Body of pancreas (tissue), 4 donors: ENCODE data around the gene ADGRD1. TPM values are rescaled to one million over a fixed set of nuclear protein-coding genes. Genes with fewer than 3 reads are reported as not detected.

Source experiments
- ATAC-seq: fragments of 150-250 bp; one replicate; pipeline ENCODE4 v1.9.1; 2016
- DNase-seq, 4 donors: peaks; one replicate each; pipeline ENCODE4 v3.0.0-alpha.2; 2019
- H3K27ac ChIP-seq, 4 donors: fragments of 200-600 bp; sonication (generic); 1 replicate in 3 of 4; 2 replicates in 1 of 4; pipeline versions ENCODE4 v1.5.1 to v1.6.1; 2016 to 2019; ENCODE audit warnings: mild to moderate bottlenecking in 1 of 4, mixed read lengths in 1 of 4, moderate library complexity in 1 of 4
- H3K27me3 ChIP-seq, 2 donors: fragments of 200-600 bp; sonication (generic); one replicate each; pipeline ENCODE4 v1.6.0; 2016; ENCODE audit warnings: mild to moderate bottlenecking in 1 of 2
- H3K36me3 ChIP-seq, 2 donors: fragments of 200-600 bp; sonication (generic); replicated peaks in 1 of 2; 2 replicates each; pipeline ENCODE4 v1.5.1; 2016; ENCODE audit warnings: low read depth in 2 of 2; ENCODE audit not compliant: insufficient read depth in 1 of 2
- H3K4me1 ChIP-seq: fragments of 200-600 bp; sonication (generic); one replicate; pipeline ENCODE4 v1.6.0; 2016
- H3K4me3 ChIP-seq, 2 donors: fragments of 200-600 bp; sonication (generic); 1 replicate in 1 of 2; 2 replicates in 1 of 2; pipeline ENCODE4 v1.5.1; 2016 to 2019
- H3K9me3 ChIP-seq, 3 donors: fragments of 200-600 bp; sonication (generic); 1 replicate in 2 of 3; 2 replicates in 1 of 3; pipeline ENCODE4 v1.5.1; 2016
- POLR2A ChIP-seq, 3 donors: fragments of 450-650 bp; IDR thresholded peaks; one replicate each; pipeline ENCODE4 v1.6.1; 2016; ENCODE audit warnings: antibody characterized with exemption in 3 of 3, mild to moderate bottlenecking in 2 of 3
- WGBS, 2 donors: methylation state at CpG; one replicate each; pipeline ENCODE4 v1.1.5; 2017; 5-methylcytosine and 5-hydroxymethylcytosine counted together
- intact Hi-C: fragments of 100-400 bp; cut with DNase I; formaldehyde crosslinking; loops from one replicate; pipeline ENCODE4 v1.15.1; 2023
- total RNA-seq, 2 donors: library from RNA; depleted of rRNA; stranded (reverse); fragments of >200 nt; gene quantifications; one replicate each; pipeline ENCODE4 v1.1.0, GENCODE V29; 2016
- TF ChIP-seq, protein P1 (sequence below), 7 experiments: fragments of 450-650 bp in 4 of 7; fragments of 200-600 bp in 3 of 7; sonication (generic) in 3 of 7; IDR thresholded peaks; one replicate each; pipeline ENCODE4 v1.5.1; 2016 to 2019; ENCODE audit warnings: antibody characterized with exemption in 7 of 7

The ADGRD1 gene
- total RNA-seq, 2 donors from 2014 or later = 4.4 to 4.9 TPM

DNA sequence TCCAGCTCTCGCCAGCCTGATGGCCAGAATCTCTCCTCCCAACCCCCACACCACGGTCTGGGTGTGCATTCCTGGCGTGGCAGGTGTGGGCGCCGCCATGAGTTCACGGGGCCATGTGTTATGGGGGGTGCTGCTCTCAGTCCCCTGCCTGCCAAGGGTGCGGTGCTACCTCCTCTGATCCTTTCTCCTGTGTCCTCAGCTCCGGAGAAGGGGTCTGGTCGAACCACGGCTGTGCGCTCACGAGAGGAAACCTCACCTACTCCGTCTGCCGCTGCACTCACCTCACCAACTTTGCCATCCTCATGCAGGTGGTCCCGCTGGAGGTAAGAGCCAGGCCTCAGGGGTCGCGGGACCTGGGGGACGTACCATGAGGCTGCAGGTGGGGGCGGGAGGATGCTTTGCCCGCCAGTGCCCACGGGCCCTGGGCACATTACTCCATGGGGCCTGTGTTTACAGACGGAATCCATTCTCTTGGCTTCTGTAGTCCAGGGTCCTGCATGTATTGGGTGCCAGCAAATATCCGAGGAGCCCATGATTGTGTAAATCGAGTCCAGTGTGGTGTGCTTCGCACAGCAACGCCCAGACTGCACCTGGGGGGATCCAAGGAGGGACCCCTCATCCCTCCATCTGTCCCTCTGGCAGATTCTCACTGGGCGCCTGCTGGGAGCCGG is 130.8 kb downstream of the ADGRD1 start:
- no peak for DNase-seq

DNA sequence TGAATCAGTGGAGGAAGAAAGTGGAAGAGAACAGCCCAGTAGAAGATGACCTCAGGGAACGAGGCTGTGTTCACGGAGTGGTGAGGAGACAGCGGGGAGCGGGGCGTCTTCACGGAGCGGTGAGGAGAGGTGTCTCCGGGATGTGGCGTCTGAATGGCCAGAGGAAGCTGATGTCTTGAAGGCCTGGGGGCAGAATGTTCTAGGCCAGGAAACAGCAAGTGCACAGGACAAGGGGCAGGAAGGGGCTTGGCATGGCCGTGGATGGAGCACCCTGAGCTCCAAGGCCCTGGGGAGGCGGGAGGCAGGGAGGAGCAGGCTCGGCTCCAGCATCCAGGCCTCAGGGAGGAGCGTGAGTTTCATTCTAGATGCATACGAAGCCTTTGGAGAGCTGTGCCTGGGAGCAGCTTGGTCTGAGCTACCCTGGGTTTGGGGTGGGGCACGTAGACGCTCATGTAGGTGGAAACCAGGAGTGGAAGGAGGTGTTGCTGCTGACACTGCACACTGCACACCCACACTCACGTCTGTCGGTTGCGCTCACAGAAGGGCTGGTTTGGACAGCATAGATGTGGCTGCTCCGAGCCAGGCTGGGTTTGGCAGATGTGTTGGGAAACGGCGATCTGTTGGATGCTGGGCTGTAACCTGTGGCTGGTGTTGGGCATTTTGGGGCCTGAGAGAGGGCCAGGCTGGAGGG is 131.6 kb downstream of the ADGRD1 start:
- DNase-seq (no peak), ATAC-seq (no peak)
- H3K4me1 ChIP-seq = no peaks in the 10 kb centered on the region
- no peaks in the 10 kb centered on the region for H3K36me3 ChIP-seq
- 79 to 87% methylated on average over 21 of the region's 22 CpGs for WGBS, 2 donors
- intact Hi-C loops = no loop called here
- no peak for TF ChIP-seq POLR2A (IDR thresholded peaks at IDR 0.05)
- TF ChIP-seq, protein P1, sequence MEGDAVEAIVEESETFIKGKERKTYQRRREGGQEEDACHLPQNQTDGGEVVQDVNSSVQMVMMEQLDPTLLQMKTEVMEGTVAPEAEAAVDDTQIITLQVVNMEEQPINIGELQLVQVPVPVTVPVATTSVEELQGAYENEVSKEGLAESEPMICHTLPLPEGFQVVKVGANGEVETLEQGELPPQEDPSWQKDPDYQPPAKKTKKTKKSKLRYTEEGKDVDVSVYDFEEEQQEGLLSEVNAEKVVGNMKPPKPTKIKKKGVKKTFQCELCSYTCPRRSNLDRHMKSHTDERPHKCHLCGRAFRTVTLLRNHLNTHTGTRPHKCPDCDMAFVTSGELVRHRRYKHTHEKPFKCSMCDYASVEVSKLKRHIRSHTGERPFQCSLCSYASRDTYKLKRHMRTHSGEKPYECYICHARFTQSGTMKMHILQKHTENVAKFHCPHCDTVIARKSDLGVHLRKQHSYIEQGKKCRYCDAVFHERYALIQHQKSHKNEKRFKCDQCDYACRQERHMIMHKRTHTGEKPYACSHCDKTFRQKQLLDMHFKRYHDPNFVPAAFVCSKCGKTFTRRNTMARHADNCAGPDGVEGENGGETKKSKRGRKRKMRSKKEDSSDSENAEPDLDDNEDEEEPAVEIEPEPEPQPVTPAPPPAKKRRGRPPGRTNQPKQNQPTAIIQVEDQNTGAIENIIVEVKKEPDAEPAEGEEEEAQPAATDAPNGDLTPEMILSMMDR (IDR thresholded peaks at IDR 0.05) = no peak
- no peak overlapping the region for H3K4me3 ChIP-seq
- no peaks in the 10 kb centered on the region for H3K9me3 ChIP-seq
- H3K27ac ChIP-seq = no peak overlapping the region
- no peaks in the 10 kb centered on the region for H3K27me3 ChIP-seq

More for the DNA sequence above, 130.8 kb downstream of the ADGRD1 start:
- Histone ChIP-seq H3K9me3 (no peaks in the 10 kb centered on the region), H3K4me3 (no peak overlapping the region), H3K27ac (no peak overlapping the region), H3K4me1 (no peaks in the 10 kb centered on the region), H3K36me3 (no peaks in the 10 kb centered on the region), H3K27me3 (no peaks in the 10 kb centered on the region)
- intact Hi-C loops = no loop called here
- no peak for ATAC-seq
- WGBS, 2 donors = 77 to 82% methylated on average over 18 to 28 of the region's 28 CpGs
- TF ChIP-seq, protein P1 (IDR thresholded peaks at IDR 0.05) = no peak
- no peak for TF ChIP-seq POLR2A (IDR thresholded peaks at IDR 0.05)

DNA sequence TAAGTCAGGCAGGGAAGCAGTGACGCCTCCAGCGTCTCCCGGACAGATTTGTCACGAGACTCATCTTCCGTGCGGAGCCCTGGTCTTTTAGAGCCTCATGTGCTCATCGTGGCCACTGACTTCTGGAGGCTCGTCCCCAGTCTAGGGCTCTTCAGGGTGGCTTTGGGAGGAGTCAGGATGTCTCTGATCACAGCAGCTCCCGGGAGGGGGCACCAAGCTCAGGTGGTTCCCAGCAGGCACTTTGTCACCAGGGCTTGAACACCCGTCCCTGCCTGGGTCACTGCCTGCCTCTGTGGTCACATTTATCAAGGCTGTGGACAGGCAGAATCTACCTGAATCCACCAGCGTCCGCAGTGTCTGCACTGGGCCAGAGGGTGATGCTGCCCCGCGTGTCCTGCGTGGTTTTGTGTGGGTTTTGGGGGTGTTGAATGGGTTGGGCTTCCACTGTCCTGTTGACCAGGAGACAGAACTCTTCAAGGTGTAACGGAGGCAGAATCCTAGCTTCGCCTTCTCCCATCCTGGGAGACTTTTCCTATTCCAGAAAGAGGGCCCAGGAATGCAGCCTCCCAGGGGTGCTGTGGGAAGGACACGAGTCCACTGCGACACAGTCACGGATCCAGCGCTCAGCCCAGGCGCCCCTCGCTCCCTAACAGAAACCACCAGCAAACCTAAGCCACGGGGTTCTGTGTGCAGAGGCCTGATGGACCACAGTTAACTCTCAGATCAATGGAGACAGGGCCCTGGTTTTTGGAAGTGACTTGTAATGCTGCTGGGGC is 132.3 kb downstream of the ADGRD1 start:
- Histone ChIP-seq H3K4me1 (no peaks in the 10 kb centered on the region), H3K27ac (no peak overlapping the region), H3K27me3 (no peaks in the 10 kb centered on the region), H3K36me3 (no peaks in the 10 kb centered on the region), H3K4me3 (no peak overlapping the region), H3K9me3 (no peaks in the 10 kb centered on the region)
- DNase-seq (no peak), ATAC-seq (no peak)
- TF ChIP-seq, protein P1 (IDR thresholded peaks at IDR 0.05) = no peak
- no peak for TF ChIP-seq POLR2A (IDR thresholded peaks at IDR 0.05)
- intact Hi-C loops = no loop called here
- 87 to 92% methylated on average over 19 to 21 of the region's 24 CpGs for WGBS, 2 donors

DNA sequence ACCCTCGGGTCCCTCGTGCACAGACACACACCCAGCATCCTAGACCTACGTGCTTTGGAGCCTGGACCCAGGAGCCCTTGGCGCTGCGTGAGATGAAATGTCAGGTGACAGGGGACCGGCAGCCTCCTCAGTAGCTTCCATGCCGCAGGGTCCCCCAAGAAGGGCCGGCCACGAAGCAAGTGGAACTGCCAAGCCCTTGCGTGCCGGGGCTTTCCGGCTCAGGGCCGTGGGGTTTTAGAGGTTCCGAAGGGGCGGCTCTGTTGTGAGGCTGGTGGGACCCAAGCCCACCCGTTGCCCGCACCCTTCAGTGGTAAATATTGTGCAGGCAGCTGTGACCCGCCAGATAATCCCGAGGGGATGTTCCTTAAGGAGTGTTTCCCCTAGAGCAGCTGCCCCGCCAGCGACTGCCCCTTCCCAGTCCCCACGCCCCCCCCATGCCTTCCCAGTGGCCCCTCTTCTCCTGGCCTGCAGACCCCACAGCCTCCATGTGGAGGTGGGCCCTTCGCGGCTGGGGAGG is 133.7 kb downstream of the ADGRD1 start:
- Histone ChIP-seq H3K9me3 (no peaks in the 10 kb centered on the region), H3K4me1 (no peaks in the 10 kb centered on the region), H3K36me3 (no peaks in the 10 kb centered on the region), H3K4me3 (no peak overlapping the region), H3K27me3 (no peaks in the 10 kb centered on the region), H3K27ac (no peak overlapping the region)
- ATAC-seq = no peak
- intact Hi-C loops = no loop called here
- WGBS, 2 donors = 85% methylated on average over 9 to 24 of the region's 24 CpGs
- TF ChIP-seq, protein P1 (IDR thresholded peaks at IDR 0.05) = no peak
- no peak for TF ChIP-seq POLR2A (IDR thresholded peaks at IDR 0.05)
- peak in 1 of 4 donors; percentile 2 for DNase-seq
